K562 (cell line): ENCODE results near the gene RREB1. TPM values are rescaled to one million over a fixed set of nuclear protein-coding genes. Genes with fewer than 3 reads are reported as not detected.
A peak's percentile ranks its signal among the peaks of the same experiment; 100 is the strongest.

Source experiments
- ASH1L ChIP-seq: fragments of 450-650 bp; IDR thresholded peaks from 2 replicates; pipeline ENCODE4 v1.6.1; 2018; ENCODE audit warnings: borderline replicate concordance, mild to moderate bottlenecking, low read depth; ENCODE audit not compliant: partially characterized antibody
- HMGXB4 ChIP-seq: sonication (generic); formaldehyde crosslinking; IDR thresholded peaks from 2 replicates; pipeline ENCODE4 v1.8.1; 2023; ENCODE audit warnings: mild to moderate bottlenecking, missing genetic modification reagents
- NKRF ChIP-seq: fragments of 450-650 bp; IDR thresholded peaks from 2 replicates; pipeline ENCODE4 v1.6.1; 2016; ENCODE audit warnings: borderline replicate concordance
- PHB2 ChIP-seq: fragments of 450-650 bp; IDR thresholded peaks from 2 replicates; pipeline ENCODE4 v1.6.1; 2017; ENCODE audit warnings: low read depth
- RBBP5 ChIP-seq: fragments of 200-600 bp; sonication (generic); IDR thresholded peaks from 2 replicates; pipeline ENCODE4 v1.6.1; 2012; ENCODE audit warnings: borderline replicate concordance, mild to moderate bottlenecking, low read length, control low read depth, inconsistent platforms; ENCODE audit not compliant: insufficient read depth, poor library complexity, severe bottlenecking
- SIN3A ChIP-seq, 2 experiments: fragments of 150-350 bp in 1 of 2; IDR thresholded peaks; 2 replicates each; pipeline ENCODE4 v1.6.1; 2011 to 2016; ENCODE audit warnings: borderline replicate concordance in 2 of 2, low read depth in 2 of 2, low read length in 2 of 2, mild to moderate bottlenecking in 2 of 2, moderate library complexity in 2 of 2; ENCODE audit not compliant: control insufficient read depth in 1 of 2
- THRB ChIP-seq: fragments of 450-650 bp; formaldehyde crosslinking; conservative IDR thresholded peaks from 2 replicates; pipeline ENCODE4 v1.4.0; 2022; ENCODE audit warnings: mild to moderate bottlenecking, missing genetic modification characterization
- ZNF407 ChIP-seq: fragments of 450-650 bp; IDR thresholded peaks from 2 replicates; pipeline ENCODE4 v1.6.1; 2016; ENCODE audit warnings: low read depth
- ZNF518B ChIP-seq: fragments of 250-450 bp; sonication (Bioruptor Pico); IDR thresholded peaks from 2 replicates; pipeline ENCODE4 v1.5.0; 2021; ENCODE audit warnings: mild to moderate bottlenecking, moderate library complexity
- polyA plus RNA-seq, 8 experiments: library from polyadenylated mRNA; depleted of rRNA in 4 of 8; stranded (reverse) in 5 of 8; unstranded in 3 of 8; fragments of >200 nt; fragmentation: Nextera tagmentation in 2 of 8; fragmentation: Illumina TruSeq in 1 of 8; extraction: Ambion mirVana in 2 of 8; extraction: Trizol in 1 of 8; gene quantifications; 2 replicates each; pipeline versions ENCODE4 v1.2.1 to v1.2.3, GENCODE V29; 2011 to 2014; ENCODE audit warnings: inconsistent platforms in 1 of 8, missing spikeins in 1 of 8
- total RNA-seq, 7 experiments: library from RNA; depleted of rRNA in 6 of 7; stranded (reverse); fragments of >200 nt in 6 of 7; fragmentation: Illumina TruSeq in 2 of 7; extraction: Trizol in 2 of 7; gene quantifications; 2 replicates each; pipeline versions ENCODE4 v1.2.1 to v1.2.3, GENCODE V29; 2011 to 2021; ENCODE audit warnings: low replicate concordance in 1 of 7

RREB1 gene
- total and polyA plus RNA-seq, 9 of the 15 experiments (the other 6 are each of a cell fraction or from before 2014, with no cell fraction given), result 3.3 to 64.2 (median 19.3) TPM

GRCh38 chr6:7143476-7143974 lies 35.8 kb downstream of the RREB1 start (continued):
- no peak for TF ChIP-seq ZNF518B (CRISPR knock-in tag)
- TF ChIP-seq ZNF407, result no peak
- no peak for TF ChIP-seq THRB (CRISPR knock-in tag)
- TF ChIP-seq PHB2, result no peak
- no peak for TF ChIP-seq HMGXB4 (CRISPR knock-in tag)
- no peak for TF ChIP-seq NKRF
- no peak for TF ChIP-seq SIN3A (IDR thresholded peaks at IDR 0.05; ENCODE audit: borderline replicate concordance in 2 of 2, control insufficient read depth in 1 of 2, low read depth in 2 of 2, low read length in 2 of 2)
- peak; percentile 59 for TF ChIP-seq RBBP5
- no peak for TF ChIP-seq ASH1L
